HL-60 (cell line): Measurements from ENCODE around the gene PTPRT.

Source experiments
- DNase-seq, 2 experiments: peaks; one replicate each; pipeline ENCODE4 v3.0.0-alpha.2; 2010 to 2020; ENCODE audit warnings: low read depth in 1 of 2, low spot score in 1 of 2
- H3K27ac ChIP-seq: fragments of 250-450 bp; sonication (Bioruptor Pico); replicated peaks from 2 replicates; pipeline ENCODE4 v1.5.1; 2020; ENCODE audit warnings: mild to moderate bottlenecking, moderate library complexity
- H3K27me3 ChIP-seq: fragments of 250-450 bp; sonication (Bioruptor Pico); 2 replicates; pipeline ENCODE4 v1.5.1; 2021; ENCODE audit warnings: mild to moderate bottlenecking, moderate library complexity; ENCODE audit not compliant: insufficient read depth, poor library complexity, severe bottlenecking
- H3K4me3 ChIP-seq: replicated peaks from 2 replicates; pipeline ENCODE4 v1.5.1; 2011; ENCODE audit warnings: mild to moderate bottlenecking, control low read depth, low read length; ENCODE audit not compliant: insufficient read depth
- GABPA ChIP-seq: IDR thresholded peaks from 2 replicates; pipeline ENCODE4 v1.6.1; 2012; ENCODE audit warnings: low read depth
- POLR2AphosphoS5 ChIP-seq: IDR thresholded peaks from 2 replicates; pipeline ENCODE4 v1.6.1; 2012; ENCODE audit warnings: low read depth
- SPI1 ChIP-seq: IDR thresholded peaks from 2 replicates; pipeline ENCODE4 v1.6.1; 2012; ENCODE audit warnings: low read depth, mild to moderate bottlenecking, borderline replicate concordance
- TF ChIP-seq, protein P1 (sequence below): IDR thresholded peaks from one replicate; pipeline ENCODE4 v1.5.1; 2011; ENCODE audit warnings: low read length, control low read depth, inconsistent platforms; ENCODE audit not compliant: insufficient read depth
- TF ChIP-seq, protein P2 (sequence below): IDR thresholded peaks from 2 replicates; pipeline ENCODE4 v1.6.1; 2012; ENCODE audit warnings: low read depth; ENCODE audit not compliant: insufficient replicate concordance

Gene PTPRT

DNA sequence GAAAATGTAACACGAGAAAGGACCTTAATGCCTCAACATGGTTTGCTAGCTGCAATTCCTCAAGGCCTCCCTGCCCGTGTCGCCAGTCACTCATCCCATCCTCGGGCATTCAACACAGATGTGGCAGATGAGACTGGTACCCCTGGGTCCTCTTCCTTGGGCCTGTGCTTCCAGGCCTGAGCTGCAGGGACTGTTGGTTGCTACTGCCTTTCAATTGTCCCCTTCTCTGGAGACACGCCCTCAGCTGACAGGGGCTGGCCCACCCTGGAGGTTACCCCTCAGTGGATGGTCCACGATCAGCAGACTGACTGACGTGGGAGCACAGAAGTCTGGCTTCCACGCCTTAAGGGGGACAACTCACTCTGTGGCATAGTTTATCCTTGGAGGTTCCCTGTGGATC lies 1076.5 kb downstream of the PTPRT start:
- DNase-seq: no peak
- TF ChIP-seq, protein P1, sequence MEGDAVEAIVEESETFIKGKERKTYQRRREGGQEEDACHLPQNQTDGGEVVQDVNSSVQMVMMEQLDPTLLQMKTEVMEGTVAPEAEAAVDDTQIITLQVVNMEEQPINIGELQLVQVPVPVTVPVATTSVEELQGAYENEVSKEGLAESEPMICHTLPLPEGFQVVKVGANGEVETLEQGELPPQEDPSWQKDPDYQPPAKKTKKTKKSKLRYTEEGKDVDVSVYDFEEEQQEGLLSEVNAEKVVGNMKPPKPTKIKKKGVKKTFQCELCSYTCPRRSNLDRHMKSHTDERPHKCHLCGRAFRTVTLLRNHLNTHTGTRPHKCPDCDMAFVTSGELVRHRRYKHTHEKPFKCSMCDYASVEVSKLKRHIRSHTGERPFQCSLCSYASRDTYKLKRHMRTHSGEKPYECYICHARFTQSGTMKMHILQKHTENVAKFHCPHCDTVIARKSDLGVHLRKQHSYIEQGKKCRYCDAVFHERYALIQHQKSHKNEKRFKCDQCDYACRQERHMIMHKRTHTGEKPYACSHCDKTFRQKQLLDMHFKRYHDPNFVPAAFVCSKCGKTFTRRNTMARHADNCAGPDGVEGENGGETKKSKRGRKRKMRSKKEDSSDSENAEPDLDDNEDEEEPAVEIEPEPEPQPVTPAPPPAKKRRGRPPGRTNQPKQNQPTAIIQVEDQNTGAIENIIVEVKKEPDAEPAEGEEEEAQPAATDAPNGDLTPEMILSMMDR: no peak
- no peak for TF ChIP-seq SPI1
- no peak for TF ChIP-seq GABPA
- TF ChIP-seq, protein P2, sequence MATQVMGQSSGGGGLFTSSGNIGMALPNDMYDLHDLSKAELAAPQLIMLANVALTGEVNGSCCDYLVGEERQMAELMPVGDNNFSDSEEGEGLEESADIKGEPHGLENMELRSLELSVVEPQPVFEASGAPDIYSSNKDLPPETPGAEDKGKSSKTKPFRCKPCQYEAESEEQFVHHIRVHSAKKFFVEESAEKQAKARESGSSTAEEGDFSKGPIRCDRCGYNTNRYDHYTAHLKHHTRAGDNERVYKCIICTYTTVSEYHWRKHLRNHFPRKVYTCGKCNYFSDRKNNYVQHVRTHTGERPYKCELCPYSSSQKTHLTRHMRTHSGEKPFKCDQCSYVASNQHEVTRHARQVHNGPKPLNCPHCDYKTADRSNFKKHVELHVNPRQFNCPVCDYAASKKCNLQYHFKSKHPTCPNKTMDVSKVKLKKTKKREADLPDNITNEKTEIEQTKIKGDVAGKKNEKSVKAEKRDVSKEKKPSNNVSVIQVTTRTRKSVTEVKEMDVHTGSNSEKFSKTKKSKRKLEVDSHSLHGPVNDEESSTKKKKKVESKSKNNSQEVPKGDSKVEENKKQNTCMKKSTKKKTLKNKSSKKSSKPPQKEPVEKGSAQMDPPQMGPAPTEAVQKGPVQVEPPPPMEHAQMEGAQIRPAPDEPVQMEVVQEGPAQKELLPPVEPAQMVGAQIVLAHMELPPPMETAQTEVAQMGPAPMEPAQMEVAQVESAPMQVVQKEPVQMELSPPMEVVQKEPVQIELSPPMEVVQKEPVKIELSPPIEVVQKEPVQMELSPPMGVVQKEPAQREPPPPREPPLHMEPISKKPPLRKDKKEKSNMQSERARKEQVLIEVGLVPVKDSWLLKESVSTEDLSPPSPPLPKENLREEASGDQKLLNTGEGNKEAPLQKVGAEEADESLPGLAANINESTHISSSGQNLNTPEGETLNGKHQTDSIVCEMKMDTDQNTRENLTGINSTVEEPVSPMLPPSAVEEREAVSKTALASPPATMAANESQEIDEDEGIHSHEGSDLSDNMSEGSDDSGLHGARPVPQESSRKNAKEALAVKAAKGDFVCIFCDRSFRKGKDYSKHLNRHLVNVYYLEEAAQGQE: no peak
- TF ChIP-seq POLR2AphosphoS5: no peak
- H3K4me3 ChIP-seq: no peak overlapping the region
- no peak overlapping the region for H3K27ac ChIP-seq
- no peaks in the 10 kb centered on the region for H3K27me3 ChIP-seq

DNA sequence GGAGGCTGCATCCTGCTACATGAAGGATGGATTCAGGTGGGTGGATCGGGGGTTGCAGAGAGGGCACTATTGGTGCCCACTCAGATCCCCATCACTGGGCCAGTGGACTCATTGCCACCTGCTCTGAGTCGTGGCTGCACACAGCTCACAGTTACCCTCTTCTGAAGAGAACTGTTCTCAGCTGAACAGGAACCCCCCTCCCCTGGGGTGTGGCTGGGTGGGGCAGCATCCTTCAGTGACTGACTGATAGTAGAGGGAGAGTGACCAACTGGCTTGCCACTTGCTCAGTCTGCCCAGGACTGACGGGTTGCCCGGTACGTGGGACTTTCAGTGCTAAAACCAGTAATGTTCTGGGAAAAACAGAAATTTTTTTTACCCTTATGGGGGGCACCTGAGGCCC lies 1077.5 kb downstream of the PTPRT start:
- Histone ChIP-seq H3K27ac (no peak overlapping the region), H3K27me3 (no peaks in the 10 kb centered on the region), H3K4me3 (no peak overlapping the region)
- TF ChIP-seq POLR2AphosphoS5 (no peak), SPI1 (no peak), GABPA (no peak)
- TF ChIP-seq, protein P1: no peak
- TF ChIP-seq, protein P2: no peak
- no peak for DNase-seq

DNA sequence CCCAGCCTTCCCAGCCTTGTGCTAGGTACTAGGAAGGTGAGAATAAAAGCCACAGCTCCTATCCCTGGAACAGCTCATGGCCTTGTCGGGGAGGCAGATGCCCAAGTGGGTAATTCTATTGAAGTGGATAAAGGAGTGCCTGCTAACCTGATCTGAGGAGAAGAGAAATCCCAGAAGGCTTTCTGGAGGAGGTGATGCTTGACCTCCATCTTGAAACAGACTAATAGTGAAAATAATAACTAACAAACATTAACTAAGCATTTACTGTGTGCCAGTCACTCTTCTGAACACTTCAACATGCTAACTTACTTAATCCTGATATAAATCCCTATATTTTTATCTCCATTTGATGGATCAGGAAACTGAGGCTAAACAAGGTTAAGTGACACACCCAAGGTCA lies 1078.4 kb downstream of the PTPRT start:
- TF ChIP-seq SPI1: no peak
- TF ChIP-seq GABPA: no peak
- no peak for TF ChIP-seq POLR2AphosphoS5
- TF ChIP-seq, protein P2: no peak
- TF ChIP-seq, protein P1: no peak
- Histone ChIP-seq H3K27ac (no peak overlapping the region), H3K4me3 (no peak overlapping the region), H3K27me3 (no peaks in the 10 kb centered on the region)
- DNase-seq: no peak
